ENCODE data around the gene CXCR3. TPM values are rescaled to one million over a fixed set of nuclear protein-coding genes. Genes with fewer than 3 reads are reported as not detected.

Gene CXCR3
- total RNA-seq, 1 donor from 2014 or later: not detected

DNA sequence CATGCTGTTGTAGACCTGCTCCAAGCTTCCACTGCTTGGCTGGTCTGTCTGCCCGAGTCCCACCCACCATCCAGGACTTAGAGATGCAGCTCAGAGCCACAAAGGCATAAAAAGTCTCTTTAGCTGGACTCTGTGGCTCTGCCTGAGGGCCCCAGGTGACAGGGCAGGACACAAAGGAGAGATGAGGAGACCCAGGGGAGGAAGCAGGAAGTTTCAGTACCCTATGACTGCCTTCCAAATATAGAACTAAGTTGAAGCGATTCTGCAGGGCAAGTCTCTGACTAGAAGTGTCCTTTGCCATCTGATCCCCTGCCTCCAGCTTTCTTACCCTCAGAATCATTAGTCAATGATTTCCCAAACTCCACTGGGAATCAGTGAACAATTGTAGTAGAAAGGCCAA lies 11.2 kb upstream of the CXCR3 start:
- no peak overlapping the region for H3K4me3 Mint-ChIP-seq (ENCODE audit: unreplicated experiment)
- H3K4me1 Mint-ChIP-seq (ENCODE audit: low read depth, unreplicated experiment): no peaks in the 10 kb centered on the region
- TF ChIP-seq, protein P1, sequence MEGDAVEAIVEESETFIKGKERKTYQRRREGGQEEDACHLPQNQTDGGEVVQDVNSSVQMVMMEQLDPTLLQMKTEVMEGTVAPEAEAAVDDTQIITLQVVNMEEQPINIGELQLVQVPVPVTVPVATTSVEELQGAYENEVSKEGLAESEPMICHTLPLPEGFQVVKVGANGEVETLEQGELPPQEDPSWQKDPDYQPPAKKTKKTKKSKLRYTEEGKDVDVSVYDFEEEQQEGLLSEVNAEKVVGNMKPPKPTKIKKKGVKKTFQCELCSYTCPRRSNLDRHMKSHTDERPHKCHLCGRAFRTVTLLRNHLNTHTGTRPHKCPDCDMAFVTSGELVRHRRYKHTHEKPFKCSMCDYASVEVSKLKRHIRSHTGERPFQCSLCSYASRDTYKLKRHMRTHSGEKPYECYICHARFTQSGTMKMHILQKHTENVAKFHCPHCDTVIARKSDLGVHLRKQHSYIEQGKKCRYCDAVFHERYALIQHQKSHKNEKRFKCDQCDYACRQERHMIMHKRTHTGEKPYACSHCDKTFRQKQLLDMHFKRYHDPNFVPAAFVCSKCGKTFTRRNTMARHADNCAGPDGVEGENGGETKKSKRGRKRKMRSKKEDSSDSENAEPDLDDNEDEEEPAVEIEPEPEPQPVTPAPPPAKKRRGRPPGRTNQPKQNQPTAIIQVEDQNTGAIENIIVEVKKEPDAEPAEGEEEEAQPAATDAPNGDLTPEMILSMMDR (IDR thresholded peaks at IDR 0.05; ENCODE audit: partially characterized antibody, unreplicated experiment): no peak
- H3K9me3 Mint-ChIP-seq (ENCODE audit: unreplicated experiment): no peaks in the 10 kb centered on the region
- no peak overlapping the region for H3K27ac Mint-ChIP-seq (ENCODE audit: unreplicated experiment)
- H3K36me3 Mint-ChIP-seq (ENCODE audit: unreplicated experiment): no peaks in the 10 kb centered on the region
- H3K27me3 Mint-ChIP-seq (ENCODE audit: unreplicated experiment): no peaks in the 10 kb centered on the region
- DNase-seq: no peak

DNA sequence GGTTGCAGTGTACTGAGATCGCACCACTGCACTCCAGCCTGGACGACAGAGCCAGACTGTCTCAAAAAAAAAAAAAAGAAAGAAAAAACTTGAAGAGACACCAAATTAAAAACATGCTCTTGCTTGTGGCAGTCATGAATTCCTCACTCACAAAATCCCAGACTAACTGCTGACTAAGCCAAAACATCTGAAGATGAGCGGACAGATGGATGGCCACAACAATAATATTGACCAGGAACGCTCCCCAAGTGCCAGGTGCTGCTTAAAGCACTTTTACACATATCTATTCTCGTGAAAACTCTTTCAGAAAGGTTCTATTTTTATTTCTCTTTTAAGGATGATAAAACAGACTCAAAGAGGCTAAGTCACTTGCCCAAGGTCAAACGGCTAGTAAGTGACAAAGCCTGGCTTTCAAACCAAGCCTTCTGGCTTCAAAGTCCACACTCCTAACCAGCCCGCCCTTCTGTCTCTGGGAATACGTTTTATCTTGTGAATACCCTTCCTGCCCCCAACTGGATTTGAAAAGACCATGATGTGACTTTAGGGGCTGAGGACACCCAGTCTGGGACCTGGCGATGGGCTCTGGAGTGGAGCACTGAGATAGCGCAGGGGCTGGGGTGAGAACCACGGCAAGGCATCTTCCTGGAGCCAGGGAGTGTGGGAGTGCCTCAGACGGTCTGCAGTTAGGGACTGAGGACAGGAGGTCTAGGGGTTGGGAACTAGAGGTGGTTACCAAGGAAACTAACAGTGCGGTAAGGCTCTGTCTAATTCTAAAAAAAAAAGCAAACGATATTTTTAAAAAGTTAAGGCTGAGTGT lies 9.5 kb upstream of the CXCR3 start:
- TF ChIP-seq, protein P1 (IDR thresholded peaks at IDR 0.05; ENCODE audit: partially characterized antibody, unreplicated experiment): no peak
- H3K36me3 Mint-ChIP-seq (ENCODE audit: unreplicated experiment): no peaks in the 10 kb centered on the region
- H3K27ac Mint-ChIP-seq (ENCODE audit: unreplicated experiment): no peak overlapping the region
- H3K4me3 Mint-ChIP-seq (ENCODE audit: unreplicated experiment): no peak overlapping the region
- no peaks in the 10 kb centered on the region for H3K9me3 Mint-ChIP-seq (ENCODE audit: unreplicated experiment)
- H3K4me1 Mint-ChIP-seq (ENCODE audit: low read depth, unreplicated experiment): no peaks in the 10 kb centered on the region
- H3K27me3 Mint-ChIP-seq (ENCODE audit: unreplicated experiment): no peaks in the 10 kb centered on the region
- DNase-seq: no peak

DNA sequence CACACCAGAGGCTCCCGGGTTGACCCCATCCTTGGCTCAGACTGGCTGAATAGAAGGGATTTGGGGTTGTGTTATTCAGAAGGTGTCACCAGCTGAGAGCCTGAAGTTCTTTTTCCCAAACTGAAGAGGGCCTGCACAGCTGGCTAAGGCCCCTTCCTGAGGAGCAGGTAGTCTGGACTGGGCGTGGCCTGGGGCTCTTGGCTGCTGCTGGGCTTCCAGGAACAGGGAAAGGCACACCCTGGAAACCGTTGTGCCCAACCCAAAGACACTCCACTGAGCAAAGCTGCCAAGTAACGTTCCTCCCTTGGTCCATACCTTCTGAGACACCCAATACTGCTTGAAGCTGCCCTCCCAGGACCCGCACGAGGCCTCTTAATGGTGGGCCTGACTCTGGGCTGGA lies 8.3 kb upstream of the CXCR3 start:
- no peak for DNase-seq
- H3K9me3 Mint-ChIP-seq (ENCODE audit: unreplicated experiment): no peaks in the 10 kb centered on the region
- TF ChIP-seq, protein P1 (IDR thresholded peaks at IDR 0.05; ENCODE audit: partially characterized antibody, unreplicated experiment): no peak
- H3K36me3 Mint-ChIP-seq (ENCODE audit: unreplicated experiment): no peaks in the 10 kb centered on the region
- no peak overlapping the region for H3K4me3 Mint-ChIP-seq (ENCODE audit: unreplicated experiment)
- no peak overlapping the region for H3K27ac Mint-ChIP-seq (ENCODE audit: unreplicated experiment)
- H3K4me1 Mint-ChIP-seq (ENCODE audit: low read depth, unreplicated experiment): no peaks in the 10 kb centered on the region
- no peaks in the 10 kb centered on the region for H3K27me3 Mint-ChIP-seq (ENCODE audit: unreplicated experiment)

DNA sequence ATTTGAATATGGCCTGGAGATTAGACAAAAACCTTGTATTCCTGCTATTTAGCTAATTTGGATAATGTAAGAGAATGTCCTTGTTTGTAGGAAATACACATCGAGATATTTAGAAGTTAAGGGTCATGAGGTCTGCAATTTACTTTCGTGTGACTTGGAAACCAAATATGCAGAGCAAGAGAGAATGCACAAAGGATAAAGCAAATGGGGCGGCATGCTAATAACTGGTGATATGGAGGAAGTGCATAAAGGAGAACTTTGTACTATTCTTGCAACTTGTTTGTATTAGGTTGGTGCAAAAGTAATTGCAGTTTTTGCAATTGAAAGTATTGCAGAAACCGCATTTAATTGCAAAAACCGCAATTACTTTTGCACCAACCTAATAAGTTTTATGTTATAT lies 7.2 kb upstream of the CXCR3 start:
- Mint-ChIP-seq H3K4me3 (ENCODE audit: unreplicated experiment) (no peak overlapping the region), H3K27me3 (ENCODE audit: unreplicated experiment) (no peaks in the 10 kb centered on the region), H3K27ac (ENCODE audit: unreplicated experiment) (no peak overlapping the region), H3K9me3 (ENCODE audit: unreplicated experiment) (no peaks in the 10 kb centered on the region), H3K36me3 (ENCODE audit: unreplicated experiment) (no peaks in the 10 kb centered on the region), H3K4me1 (ENCODE audit: low read depth, unreplicated experiment) (no peaks in the 10 kb centered on the region)
- TF ChIP-seq, protein P1 (IDR thresholded peaks at IDR 0.05; ENCODE audit: partially characterized antibody, unreplicated experiment): no peak
- no peak for DNase-seq

DNA sequence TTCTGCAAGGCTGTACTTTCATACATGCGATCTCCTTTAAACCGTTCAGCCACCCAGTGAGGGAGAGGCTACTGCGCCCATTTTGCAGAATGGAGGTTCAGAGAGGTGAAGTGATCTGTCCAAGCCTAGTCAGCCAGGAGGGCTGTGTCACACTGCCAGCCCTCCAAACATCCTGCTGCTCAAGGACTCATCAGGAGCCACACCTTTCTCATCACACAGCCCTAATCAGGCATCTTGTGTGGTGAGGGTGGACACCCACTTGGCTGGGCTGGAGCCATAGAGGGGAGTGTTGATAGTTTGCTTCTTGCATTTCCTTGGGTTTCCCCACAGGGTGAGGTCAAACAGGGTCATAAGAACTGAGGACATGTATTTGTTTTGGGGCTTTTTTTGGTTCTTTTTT lies 5.4 kb upstream of the CXCR3 start:
- no peaks in the 10 kb centered on the region for H3K27me3 Mint-ChIP-seq (ENCODE audit: unreplicated experiment)
- no peaks in the 10 kb centered on the region for H3K36me3 Mint-ChIP-seq (ENCODE audit: unreplicated experiment)
- DNase-seq: no peak
- no peaks in the 10 kb centered on the region for H3K4me1 Mint-ChIP-seq (ENCODE audit: low read depth, unreplicated experiment)
- TF ChIP-seq, protein P1 (IDR thresholded peaks at IDR 0.05; ENCODE audit: partially characterized antibody, unreplicated experiment): no peak
- H3K27ac Mint-ChIP-seq (ENCODE audit: unreplicated experiment): no peak overlapping the region
- no peaks in the 10 kb centered on the region for H3K9me3 Mint-ChIP-seq (ENCODE audit: unreplicated experiment)
- H3K4me3 Mint-ChIP-seq (ENCODE audit: unreplicated experiment): no peak overlapping the region

All from glutamatergic neuron (in vitro differentiated cells).